Lower lobe of right lung (tissue), 2 donors: ENCODE results near the gene AGPAT1. TPM values are rescaled to one million over a fixed set of nuclear protein-coding genes. Genes with fewer than 3 reads are reported as not detected.

ENCODE experiments used
- ATAC-seq, 2 donors: fragments of 200-7000 bp; cut with Tn5 transposase; one replicate each; pipeline ENCODE4 v1.9.1; 2020 to 2022; ENCODE audit warnings: mild to moderate bottlenecking in 2 of 2, moderate library complexity in 2 of 2
- DNase-seq: peaks from one replicate; pipeline ENCODE4 v3.0.0-alpha.2; 2020
- H3K27ac ChIP-seq: fragments of 200-600 bp; one replicate; pipeline ENCODE4 v1.8.0; 2022
- H3K27me3 ChIP-seq: fragments of 200-600 bp; one replicate; pipeline ENCODE4 v1.8.0; 2022; ENCODE audit warnings: low read depth
- H3K36me3 ChIP-seq: fragments of 200-600 bp; one replicate; pipeline ENCODE4 v1.8.0; 2022; ENCODE audit warnings: mild to moderate bottlenecking
- H3K4me1 ChIP-seq: fragments of 200-600 bp; one replicate; pipeline ENCODE4 v1.8.0; 2022
- H3K4me3 ChIP-seq: fragments of 200-600 bp; one replicate; pipeline ENCODE4 v1.8.0; 2022; ENCODE audit warnings: mild to moderate bottlenecking
- H3K9me3 ChIP-seq: fragments of 200-600 bp; one replicate; pipeline ENCODE4 v1.8.0; 2022
- CTCF ChIP-seq: fragments of 200-600 bp; IDR thresholded peaks from one replicate; pipeline ENCODE4 v1.8.0; 2022; ENCODE audit warnings: antibody characterized with exemption, mild to moderate bottlenecking
- intact Hi-C: fragments of 100-400 bp; cut with DNase I; formaldehyde crosslinking; loops from one replicate; pipeline ENCODE4 v1.11.0; 2022
- total RNA-seq: library from RNA; stranded (reverse); fragmentation: NEBNext Ultra II Directional; extraction: Animal tissue kit (Norgen Biotek cat#: 25700); gene quantifications from one replicate; pipeline ENCODE4 v1.2.1, GENCODE V29; 2021
- donor health status: DM: no; HTN: yes; CAD: no; lungs with severe emphysema.

The AGPAT1 gene
- total RNA-seq, 1 donor from 2014 or later, result 51.2 TPM

- Histone ChIP-seq H3K36me3 (peaks cover 9% of the 10 kb centered on the region), H3K27me3 (no peaks in the 10 kb centered on the region), H3K4me3 (peak within 1 kb of the TSS; percentile 76), H3K4me1 (peaks cover 73% of the 10 kb centered on the region), H3K9me3 (no peaks in the 10 kb centered on the region), H3K27ac (peak within 1 kb of the TSS; percentile 91)
- intact Hi-C loops, result no loop called here
- DNase-seq, result peak; percentile 82
- no peak for TF ChIP-seq CTCF
- ATAC-seq, result no peak
Measured at GRCh38 chr6:32192608-32193039, 16.7 kb upstream of the AGPAT1 start, which contains the start of gene GPSM3. GPSM3 (minus strand) TSS chr6:32192643; CDS start chr6:32192513, 130 bp downstream.

- no peaks in the 10 kb centered on the region for H3K9me3 ChIP-seq
- peaks cover 73% of the 10 kb centered on the region for H3K4me1 ChIP-seq
- peak overlapping the region; percentile 76 for H3K4me3 ChIP-seq
- H3K27me3 ChIP-seq, result no peaks in the 10 kb centered on the region
- TF ChIP-seq CTCF, result no peak
- DNase-seq (no peak), ATAC-seq (no peak)
- H3K36me3 ChIP-seq, result peaks cover 16% of the 10 kb centered on the region
- intact Hi-C loops, result no loop called here
- H3K27ac ChIP-seq, result peak overlapping the region; percentile 91
Measured at GRCh38 chr6:32191696-32192607, 16.1 kb upstream of the AGPAT1 start.

- peaks cover 72% of the 10 kb centered on the region for H3K4me1 ChIP-seq
- H3K27ac ChIP-seq, result peak overlapping the region; percentile 91
- H3K36me3 ChIP-seq, result peaks cover 24% of the 10 kb centered on the region
- intact Hi-C loops, result no loop called here
- DNase-seq (no peak), ATAC-seq (no peak)
- peak overlapping the region; percentile 76 for H3K4me3 ChIP-seq
- no peak for TF ChIP-seq CTCF
- H3K9me3 ChIP-seq, result no peaks in the 10 kb centered on the region
- no peaks in the 10 kb centered on the region for H3K27me3 ChIP-seq
Measured at GRCh38 chr6:32190911-32191677, 15.2 kb upstream of the AGPAT1 start.

GRCh38 chr6:32190054-32190851, 14.4 kb upstream of the AGPAT1 start, which contains the start of gene PBX2:
PBX2 (minus strand) TSS chr6:32190202; CDS start chr6:32189915, 287 bp downstream.
- Histone ChIP-seq H3K9me3 (no peaks in the 10 kb centered on the region), H3K27me3 (no peaks in the 10 kb centered on the region), H3K4me3 (peak within 1 kb of the TSS; percentile 76), H3K4me1 (peaks cover 71% of the 10 kb centered on the region), H3K36me3 (peaks cover 26% of the 10 kb centered on the region), H3K27ac (peak within 1 kb of the TSS; percentile 91)
- intact Hi-C loops, result no loop called here
- TF ChIP-seq CTCF, result no peak
- peak; percentile 81 to 84 for ATAC-seq
- peak; percentile 91 for DNase-seq

GRCh38 chr6:32189742-32190053, 13.8 kb upstream of the AGPAT1 start:
- no peak for TF ChIP-seq CTCF
- H3K27me3 ChIP-seq, result no peaks in the 10 kb centered on the region
- DNase-seq, result no peak
- peaks cover 26% of the 10 kb centered on the region for H3K36me3 ChIP-seq
- peaks cover 66% of the 10 kb centered on the region for H3K4me1 ChIP-seq
- peak overlapping the region; percentile 76 for H3K4me3 ChIP-seq
- H3K27ac ChIP-seq, result peak overlapping the region; percentile 91
- intact Hi-C loops, result no loop called here
- peak; percentile 1 to 7 for ATAC-seq
- H3K9me3 ChIP-seq, result no peaks in the 10 kb centered on the region
